CD14-positive monocyte (primary cell): ENCODE measurements around the gene PDIA6. TPM values are rescaled to one million over a fixed set of nuclear protein-coding genes. Genes with fewer than 3 reads are reported as not detected.

Source experiments
- DNase-seq, 3 donors: peaks; one replicate each; pipeline ENCODE4 v3.0.0-alpha.2; 2011 to 2022
- H2AFZ ChIP-seq: 2 replicates; pipeline ENCODE4 v1.6.0; 2012; ENCODE audit warnings: mild to moderate bottlenecking, low read depth, low read length, inconsistent platforms; ENCODE audit not compliant: insufficient read depth, poor library complexity, severe bottlenecking
- H3K27ac ChIP-seq, 2 donors: 1 replicate in 1 of 2; 2 replicates in 1 of 2; pipeline ENCODE4 v1.5.1; 2012 to 2013; ENCODE audit warnings: low read length in 2 of 2, control low read depth in 1 of 2, inconsistent platforms in 1 of 2, low read depth in 1 of 2, mild to moderate bottlenecking in 1 of 2
- H3K27me3 ChIP-seq, 2 donors: one replicate each; pipeline versions ENCODE4 v1.6.0 to v1.6.1; 2011 to 2013; ENCODE audit warnings: low read length in 2 of 2; ENCODE audit not compliant: control insufficient read depth in 2 of 2, insufficient read depth in 2 of 2
- H3K36me3 ChIP-seq, 2 donors: replicated peaks in 1 of 2; 1 replicate in 1 of 2; 2 replicates in 1 of 2; pipeline versions ENCODE4 v1.5.1 to v1.6.1; 2012 to 2013; ENCODE audit warnings: low read length in 2 of 2, control low read depth in 1 of 2, inconsistent platforms in 1 of 2, mild to moderate bottlenecking in 1 of 2; ENCODE audit not compliant: insufficient read depth in 2 of 2, control insufficient read depth in 1 of 2
- H3K4me1 ChIP-seq, 2 donors: 1 replicate in 1 of 2; 2 replicates in 1 of 2; pipeline versions ENCODE4 v1.5.1 to v1.6.1; 2012 to 2013; ENCODE audit warnings: low read length in 2 of 2, control low read depth in 1 of 2, inconsistent platforms in 1 of 2, mild to moderate bottlenecking in 1 of 2, moderate library complexity in 1 of 2; ENCODE audit not compliant: insufficient read depth in 2 of 2, control insufficient read depth in 1 of 2
- H3K4me2 ChIP-seq: replicated peaks from 2 replicates; pipeline ENCODE3; 2012; ENCODE audit warnings: low read length, moderate library complexity, mild to moderate bottlenecking; ENCODE audit not compliant: poor library complexity, severe bottlenecking; ENCODE audit errors: extremely low read depth
- H3K4me3 ChIP-seq, 3 experiments: fragments of 200-600 bp in 1 of 3; sonication (generic) in 1 of 3; replicated peaks in 1 of 3; 1 replicate in 2 of 3; 2 replicates in 1 of 3; pipeline ENCODE4 v1.5.1; 2011 to 2013; ENCODE audit warnings: low read length in 3 of 3, mild to moderate bottlenecking in 3 of 3, control low read depth in 2 of 3, low read depth in 2 of 3, inconsistent platforms in 1 of 3, moderate library complexity in 1 of 3
- H3K79me2 ChIP-seq: 2 replicates; pipeline ENCODE4 v1.6.0; 2012; ENCODE audit warnings: mild to moderate bottlenecking, control low read depth, inconsistent platforms, low read length, moderate library complexity; ENCODE audit not compliant: insufficient read depth
- H3K9ac ChIP-seq: 2 replicates; pipeline ENCODE4 v1.6.0; 2017; ENCODE audit warnings: low read length, mild to moderate bottlenecking; ENCODE audit not compliant: insufficient read depth, poor library complexity, severe bottlenecking
- H3K9me3 ChIP-seq, 2 donors: replicated peaks in 1 of 2; 1 replicate in 1 of 2; 2 replicates in 1 of 2; pipeline versions ENCODE4 v1.5.1 to v1.6.1; 2012 to 2013; ENCODE audit warnings: low read length in 2 of 2, control low read depth in 1 of 2; ENCODE audit not compliant: control insufficient read depth in 1 of 2, insufficient read depth in 1 of 2
- H4K20me1 ChIP-seq: 2 replicates; pipeline ENCODE4 v1.6.0; 2012; ENCODE audit warnings: mild to moderate bottlenecking, low read length, control low read depth, moderate library complexity; ENCODE audit not compliant: insufficient read depth
- H3K27ac Mint-ChIP-seq, 7 donors: one replicate each; pipeline ENCODE4 v1.8.0; 2020; ENCODE audit warnings: mild to moderate bottlenecking in 7 of 7, mixed read lengths in 7 of 7, moderate library complexity in 6 of 7, inconsistent platforms in 2 of 7
- H3K27me3 Mint-ChIP-seq, 3 donors: one replicate each; pipeline ENCODE4 v1.8.0; 2021 to 2022; ENCODE audit warnings: low read depth in 3 of 3, mild to moderate bottlenecking in 3 of 3, mixed read lengths in 3 of 3, moderate library complexity in 3 of 3, inconsistent platforms in 1 of 3
- H3K36me3 Mint-ChIP-seq, 2 donors: one replicate each; pipeline ENCODE4 v1.8.0; 2020; ENCODE audit warnings: mixed read lengths in 2 of 2, inconsistent platforms in 1 of 2, mild to moderate bottlenecking in 1 of 2
- H3K4me1 Mint-ChIP-seq: one replicate; pipeline ENCODE4 v1.8.0; 2020; ENCODE audit warnings: mild to moderate bottlenecking, mixed read lengths
- H3K4me3 Mint-ChIP-seq, 2 donors: one replicate each; pipeline ENCODE4 v1.8.0; 2020; ENCODE audit warnings: mild to moderate bottlenecking in 2 of 2, mixed read lengths in 2 of 2, moderate library complexity in 1 of 2
- H3K9me3 Mint-ChIP-seq, 7 donors: one replicate each; pipeline ENCODE4 v1.8.0; 2020 to 2022; ENCODE audit warnings: mixed read lengths in 7 of 7, mild to moderate bottlenecking in 6 of 7, moderate library complexity in 6 of 7, inconsistent platforms in 2 of 7
- CTCF ChIP-seq: fragments of 200-600 bp; IDR thresholded peaks from one replicate; pipeline ENCODE4 v1.8.0; 2022; ENCODE audit warnings: antibody characterized with exemption, mild to moderate bottlenecking
- whole genome bisulfite sequencing: methylation state at CpG from one replicate; pipeline ENCODE4 v1.1.5; 2013; ENCODE audit warnings: missing lambda C conversion rate; ENCODE audit not compliant: insufficient coverage; 5-methylcytosine and 5-hydroxymethylcytosine counted together
- intact Hi-C, 2 donors: fragments of 100-400 bp; cut with micrococcal nuclease; formaldehyde crosslinking; loops; one replicate each; pipeline versions ENCODE4 v1.15.0 to v1.15.1; 2023
- polyA plus RNA-seq, 3 donors: library from polyadenylated mRNA; depleted of rRNA in 1 of 3; unstranded in 2 of 3; stranded (reverse) in 1 of 3; fragments of 300-500 nt in 2 of 3; fragments of >200 nt in 1 of 3; fragmentation: Illumina TruSeq in 2 of 3; gene quantifications; 1 replicate in 2 of 3; 2 replicates in 1 of 3; pipeline ENCODE4 v1.2.3, GENCODE V29; 2012 to 2021

Gene PDIA6
- polyA plus RNA-seq, 3 donors, result 49.8 to 187 (median 166) TPM

- Histone ChIP-seq H3K4me3 (no peak overlapping the region), H3K9me3 (no peaks in the 10 kb centered on the region), H3K36me3 (peaks cover 64 to 98% of the 10 kb centered on the region in 2 donors), H3K9ac (no peak overlapping the region), H4K20me1 (peaks cover 41% of the 10 kb centered on the region), H3K4me2 (no peak overlapping the region), H3K27me3 (no peaks in the 10 kb centered on the region), H3K27ac (no peak overlapping the region), H3K79me2 (peaks cover 45% of the 10 kb centered on the region), H3K4me1 (no peaks in the 10 kb centered on the region), H2AFZ (no peak overlapping the region)
- H3K4me3 Mint-ChIP-seq, result no peak overlapping the region
- no peaks in the 10 kb centered on the region for H3K4me1 Mint-ChIP-seq
- H3K9me3 Mint-ChIP-seq, result peaks cover 0 to 2% (median 0%) of the 10 kb centered on the region in 7 donors
- DNase-seq, result no peak
- intact Hi-C loops, result no loop called here
- H3K27me3 Mint-ChIP-seq, result no peaks in the 10 kb centered on the region
- no peak for TF ChIP-seq CTCF
- no peak overlapping the region for H3K27ac Mint-ChIP-seq
- 67% methylated on average over 6 of the region's 7 CpGs for WGBS
- peaks cover 73 to 91% of the 10 kb centered on the region in 2 donors for H3K36me3 Mint-ChIP-seq
Observed at GRCh38 chr2:10795508-10796046, 17.0 kb downstream of the PDIA6 start.

- peaks cover 38% of the 10 kb centered on the region for H3K79me2 ChIP-seq
- no peak for TF ChIP-seq CTCF
- Mint-ChIP-seq H3K36me3 (peaks cover 80 to 95% of the 10 kb centered on the region in 2 donors), H3K27me3 (no peaks in the 10 kb centered on the region), H3K4me3 (no peak overlapping the region), H3K9me3 (peaks cover 0 to 2% (median 0%) of the 10 kb centered on the region in 7 donors), H3K27ac (peak overlapping the region in 2 of 7 donors; percentile 30 to 50), H3K4me1 (no peaks in the 10 kb centered on the region)
- no peak for DNase-seq
- no peaks in the 10 kb centered on the region for H3K27me3 ChIP-seq
- H3K4me2 ChIP-seq, result no peak overlapping the region
- peaks cover 70 to 98% of the 10 kb centered on the region in 2 donors for H3K36me3 ChIP-seq
- H2AFZ ChIP-seq, result no peak overlapping the region
- H3K27ac ChIP-seq, result no peak overlapping the region
- H3K9me3 ChIP-seq, result no peaks in the 10 kb centered on the region
- intact Hi-C loops, result no loop called here
- H3K9ac ChIP-seq, result no peak overlapping the region
- peaks cover 34% of the 10 kb centered on the region for H4K20me1 ChIP-seq
- 100% methylated on average over 4 of the region's 5 CpGs for WGBS
- H3K4me1 ChIP-seq, result no peaks in the 10 kb centered on the region
- H3K4me3 ChIP-seq, result no peak overlapping the region
Observed at GRCh38 chr2:10794876-10795275, 17.7 kb downstream of the PDIA6 start.
